Kidney glomerular epithelial cell (primary cell): ENCODE measurements around the gene NCOA5.

Experiments used
- DNase-seq: peaks from one replicate; lab custom pipeline; 2025; lab: John Stamatoyannopoulos, UW

NCOA5 gene

DNA sequence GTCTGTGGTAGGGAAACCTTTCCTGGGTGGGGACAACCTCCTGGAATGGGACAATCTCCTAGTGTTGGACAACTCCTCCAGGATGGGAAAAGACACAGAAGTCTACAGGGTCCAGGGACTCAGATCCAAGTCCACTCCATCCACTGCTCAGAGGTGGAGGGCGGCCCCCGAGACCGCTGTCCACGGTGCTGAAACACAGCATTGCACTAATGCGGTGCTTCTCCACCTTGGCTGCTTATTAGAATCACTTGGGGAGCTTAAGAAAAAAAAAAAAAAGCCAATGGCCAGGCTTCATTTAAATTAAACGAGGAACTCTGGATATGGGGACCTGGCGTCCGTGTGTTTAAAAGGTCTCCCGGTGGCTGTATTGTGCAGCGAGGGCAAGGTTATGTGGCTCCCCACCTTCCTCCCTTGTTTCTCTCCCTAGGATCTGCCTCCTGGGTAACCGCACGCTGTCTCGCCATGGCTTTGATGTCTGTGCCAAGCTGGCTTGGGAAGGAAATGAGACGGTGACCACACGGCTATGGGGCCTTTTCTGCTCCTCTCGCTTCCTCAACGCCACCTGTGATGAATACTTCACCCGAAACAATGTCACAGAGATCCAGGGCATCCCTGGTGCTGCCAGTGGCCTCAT lies 48.7 kb downstream of the NCOA5 start:
- no peak for DNase-seq

DNA sequence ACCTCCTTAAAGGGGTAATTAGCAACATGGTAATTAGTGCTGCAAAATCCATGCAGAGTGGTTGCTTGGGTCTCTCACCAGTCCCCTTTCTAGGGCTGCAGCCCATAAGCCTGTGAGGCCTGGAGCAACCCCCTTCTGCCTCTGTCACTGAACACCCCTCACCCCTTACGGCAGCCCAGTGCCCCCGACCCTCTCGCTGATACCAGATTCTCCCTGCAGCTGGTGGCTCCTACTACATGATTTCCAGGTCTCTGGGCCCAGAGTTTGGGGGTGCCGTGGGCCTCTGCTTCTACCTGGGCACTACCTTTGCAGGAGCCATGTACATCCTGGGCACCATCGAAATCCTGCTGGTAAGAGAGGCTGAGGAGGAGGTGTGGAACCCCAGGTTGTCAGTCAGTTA lies 52.7 kb downstream of the NCOA5 start:
- DNase-seq, result no peak

DNA sequence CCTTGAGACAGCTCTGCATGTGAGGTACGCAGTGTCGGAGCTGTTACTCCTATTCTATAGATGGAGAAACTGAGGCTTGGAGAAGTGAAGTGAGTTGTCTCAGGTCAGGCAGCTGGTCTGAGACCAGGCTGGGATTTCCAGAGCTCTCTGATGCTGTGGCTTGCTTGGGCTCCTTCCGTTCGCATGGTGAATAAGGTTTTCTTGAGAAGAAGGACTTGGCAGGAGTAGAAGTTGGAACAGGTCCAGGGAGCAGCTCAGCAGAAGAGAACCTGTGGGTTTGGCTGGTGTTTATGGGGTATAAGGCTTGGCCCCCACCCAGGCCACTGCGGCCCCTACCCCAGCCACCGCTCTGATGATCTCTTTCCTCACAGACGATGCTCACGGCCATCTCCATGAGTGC lies 53.4 kb downstream of the NCOA5 start:
- no peak for DNase-seq

DNA sequence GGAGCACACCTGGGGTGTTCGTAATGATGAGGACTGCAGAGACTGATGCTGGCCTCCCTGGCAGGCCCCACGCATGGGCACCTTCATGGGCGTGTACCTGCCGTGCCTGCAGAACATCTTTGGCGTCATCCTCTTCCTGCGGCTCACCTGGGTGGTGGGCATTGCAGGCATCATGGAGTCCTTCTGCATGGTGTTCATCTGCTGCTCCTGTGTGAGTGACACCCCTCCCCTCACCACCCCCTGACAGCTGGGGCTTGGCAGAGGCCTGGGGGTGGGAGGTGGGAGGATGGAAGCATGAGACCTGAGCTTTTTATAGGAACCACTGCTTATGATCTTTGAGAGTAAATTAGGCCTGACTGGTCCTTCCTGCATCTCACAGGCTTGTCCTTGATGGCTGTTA lies 54.0 kb downstream of the NCOA5 start:
- no peak for DNase-seq

DNA sequence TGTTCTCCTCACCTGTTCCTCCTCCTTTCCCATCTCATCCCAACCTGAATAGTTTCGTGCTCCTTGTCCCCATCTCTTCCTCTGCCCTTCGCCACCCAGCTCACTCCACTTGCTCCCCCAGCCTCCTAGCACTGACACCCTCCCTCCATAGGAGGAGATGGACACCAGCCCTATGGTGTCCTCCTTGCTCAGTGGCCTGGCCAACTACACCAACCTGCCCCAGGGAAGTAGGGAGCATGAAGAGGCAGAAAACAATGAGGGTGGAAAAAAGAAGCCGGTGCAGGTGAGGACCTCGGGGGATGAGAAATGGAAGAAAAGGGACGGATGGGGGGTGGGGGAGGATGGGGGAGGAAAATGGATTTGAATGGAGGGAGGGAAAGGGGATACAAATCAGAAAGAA lies 54.5 kb downstream of the NCOA5 start:
- no peak for DNase-seq

DNA sequence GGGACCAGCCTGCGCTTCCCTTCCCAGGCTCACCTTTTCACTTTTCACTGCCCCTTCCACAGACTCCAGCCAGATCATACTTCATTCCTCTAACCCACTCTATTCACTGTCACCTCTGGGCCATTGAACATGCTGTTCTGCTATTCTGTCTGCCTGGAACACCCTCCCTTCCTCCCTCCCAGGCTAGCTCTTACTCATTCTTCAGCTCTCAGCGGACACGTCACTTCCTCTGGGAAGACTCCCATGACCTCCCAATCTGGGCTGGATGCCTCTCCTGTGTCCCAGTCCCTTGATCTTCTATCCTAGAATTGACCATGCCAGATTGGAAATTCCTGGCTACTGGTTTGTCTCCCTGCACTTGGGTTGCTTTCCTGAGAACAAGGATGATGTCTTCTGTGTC lies 55.7 kb downstream of the NCOA5 start:
- no peak for DNase-seq

DNA sequence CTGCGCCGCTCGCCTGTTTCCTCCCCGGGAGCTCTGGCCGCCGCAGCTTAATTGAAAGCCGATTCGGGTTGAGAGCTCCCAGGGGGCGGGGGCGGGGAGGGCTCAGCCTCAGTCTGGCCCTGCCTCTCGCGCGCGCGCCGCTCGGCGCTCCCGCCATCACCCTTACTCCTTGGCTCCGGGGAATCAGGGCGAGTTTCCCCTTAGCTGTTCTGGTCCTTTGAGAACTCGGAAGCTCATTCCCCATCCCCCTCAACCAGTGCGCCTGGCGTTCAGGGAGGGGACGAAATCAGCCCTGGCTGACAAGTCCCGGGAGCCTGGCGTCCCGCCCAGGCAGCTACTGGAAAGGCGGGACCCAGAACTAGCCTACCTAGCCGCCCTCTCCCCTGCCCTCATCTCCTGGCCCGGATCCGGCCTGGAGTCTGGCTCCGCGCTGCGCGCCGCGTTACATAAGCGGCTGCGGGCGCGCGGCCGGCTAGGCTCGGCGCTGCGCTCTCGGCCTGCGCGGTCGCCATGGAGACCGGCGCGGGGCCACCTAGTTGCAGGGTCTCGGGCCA lies 58.0 kb downstream of the NCOA5 start:
- no peak for DNase-seq

DNA sequence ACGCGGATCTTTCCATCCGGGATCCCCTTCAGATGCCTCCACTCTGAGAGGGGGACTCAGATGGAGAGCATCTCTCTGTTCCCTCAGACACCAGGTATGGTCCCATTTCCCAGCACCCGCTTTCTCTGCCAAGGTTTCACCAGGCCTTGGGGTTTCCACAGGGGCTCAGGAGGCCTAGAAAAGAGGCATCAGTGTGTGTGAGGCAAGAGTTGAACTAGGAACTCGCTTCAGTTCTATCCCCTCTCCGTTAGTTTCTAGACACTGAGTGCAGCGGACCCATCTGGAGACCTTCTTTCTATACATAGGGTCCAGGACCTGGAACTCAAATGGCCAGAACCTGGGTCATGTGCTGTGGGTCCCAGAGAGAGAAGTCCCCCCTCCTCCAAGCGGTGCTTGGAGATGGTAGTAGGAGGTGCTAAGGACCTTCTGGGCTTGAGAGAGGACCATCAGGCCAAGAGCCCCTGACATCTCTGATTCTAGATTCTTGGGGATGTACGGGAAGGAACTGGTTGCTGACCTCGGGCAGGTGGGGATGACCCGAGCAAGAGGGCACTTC lies 58.7 kb downstream of the NCOA5 start:
- DNase-seq, result no peak

DNA sequence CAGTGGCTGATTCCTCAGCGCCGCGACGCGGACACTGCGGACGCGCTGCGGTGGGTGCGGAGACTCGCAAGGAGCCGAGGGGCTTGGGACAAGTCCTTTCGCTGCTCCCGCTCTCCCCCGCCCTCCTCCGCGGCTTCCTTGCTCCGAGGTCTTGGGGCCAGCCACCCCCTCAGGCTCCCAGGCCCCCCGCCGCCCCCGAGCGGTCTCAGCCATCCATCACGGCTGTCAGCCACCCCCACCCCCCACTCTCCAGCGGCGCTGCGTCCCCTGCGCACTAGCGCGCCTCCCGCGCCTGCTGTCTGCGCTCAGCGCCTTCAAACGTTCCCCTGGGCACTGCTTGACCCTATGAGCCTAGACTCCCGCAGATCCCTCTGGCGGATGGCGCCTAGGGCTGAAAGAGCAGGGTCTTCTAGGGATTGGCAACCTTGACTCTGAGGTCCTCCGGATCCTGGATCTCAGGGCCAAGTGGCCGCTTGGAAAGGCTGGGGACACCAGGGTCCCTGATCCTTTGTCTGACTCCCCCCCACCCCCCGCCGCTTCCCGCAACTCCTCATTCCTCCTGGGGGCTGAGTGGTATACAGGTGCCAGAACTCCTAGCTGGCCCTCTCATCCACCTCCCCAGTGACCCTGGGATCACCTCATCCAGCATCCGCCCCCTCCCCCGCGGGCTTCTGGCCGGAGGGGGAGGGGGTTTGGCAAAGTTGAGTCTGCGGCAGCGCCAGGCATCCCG lies 59.3 kb downstream of the NCOA5 start:
- DNase-seq, result no peak

DNA sequence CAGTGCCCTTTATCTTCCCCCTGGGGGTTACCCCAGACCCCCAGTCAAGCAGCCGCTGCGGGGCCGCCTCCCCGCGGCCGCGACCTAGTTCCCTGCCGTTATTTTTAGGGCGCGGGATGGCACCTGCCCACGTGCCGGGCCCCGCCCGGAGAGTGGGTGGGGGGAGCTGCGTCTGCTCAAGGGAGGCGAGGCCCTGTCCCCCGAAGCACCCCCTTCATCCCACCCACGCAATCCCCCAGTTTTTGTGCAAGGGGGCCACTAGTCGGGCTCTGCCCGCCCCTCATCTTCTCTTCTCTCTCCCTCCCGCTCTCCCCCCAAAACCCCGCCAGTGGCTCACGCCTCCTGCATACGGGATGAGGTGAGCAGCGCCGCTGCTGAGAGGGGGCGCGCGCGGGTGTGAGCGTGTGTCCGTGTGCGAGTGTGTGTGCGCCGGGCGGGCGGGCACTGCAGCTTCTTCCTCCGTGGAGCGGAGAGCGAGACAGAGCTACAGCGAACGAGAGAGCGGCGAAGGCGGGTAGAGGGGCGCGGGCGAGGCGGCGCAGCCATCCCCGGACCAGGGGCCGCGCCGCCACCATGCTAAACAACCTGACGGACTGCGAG lies 60.9 kb downstream of the NCOA5 start, which contains the start of gene SLC12A5:
Gene SLC12A5, plus strand, starts transcription at position 444 of the 600 bp plus-strand sequence. Its CDS starts 130 bp downstream, at position 574.
- no peak for DNase-seq

DNA sequence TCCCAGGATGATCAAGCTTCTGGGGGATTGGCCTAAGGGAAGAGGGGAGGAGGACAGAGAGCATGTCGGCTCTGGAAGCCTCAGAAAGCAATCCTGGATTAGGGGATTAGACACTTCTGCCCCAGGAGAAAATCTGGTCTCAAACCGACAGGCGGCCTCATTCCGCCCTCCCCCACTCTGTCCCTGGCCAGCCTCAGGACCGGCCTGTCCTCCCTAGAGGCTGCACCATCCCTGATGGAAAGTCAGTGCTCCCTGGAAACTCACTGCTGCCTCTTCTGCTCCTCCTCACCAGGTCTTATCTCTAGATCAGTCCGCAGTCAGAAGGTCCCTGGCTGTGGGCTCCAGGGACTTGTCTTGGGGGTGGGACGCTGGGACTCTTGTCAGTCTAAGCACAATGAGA lies 61.7 kb downstream of the NCOA5 start:
- DNase-seq, result no peak

DNA sequence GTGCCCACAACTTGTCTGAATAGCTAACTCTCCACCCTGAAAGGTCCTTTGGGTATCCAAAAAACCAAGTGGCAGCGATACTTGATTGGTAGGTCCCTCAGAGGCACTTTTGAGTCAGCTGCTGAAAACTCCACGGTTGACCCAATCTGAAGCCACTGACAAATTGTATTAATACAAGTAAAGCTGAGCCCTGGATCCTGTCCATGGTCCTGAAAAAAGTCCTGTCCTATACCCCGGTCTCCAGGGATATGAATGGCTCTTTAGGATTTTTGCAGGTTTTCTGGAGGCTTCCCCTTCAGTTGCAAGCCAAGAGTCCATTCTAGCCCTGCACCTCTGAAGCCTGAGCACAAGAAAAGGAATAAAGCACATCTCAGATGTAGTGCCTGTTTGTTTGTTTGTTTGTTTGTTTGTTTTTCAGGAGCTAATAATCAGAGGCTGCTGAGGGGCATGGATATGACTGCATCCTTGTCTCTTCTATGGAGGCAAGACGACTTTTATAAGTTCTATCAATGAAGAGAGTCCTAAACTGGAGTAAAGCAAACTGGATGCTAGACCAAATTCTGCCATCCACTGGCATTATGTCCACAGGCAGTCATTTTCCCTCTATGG lies 62.4 kb downstream of the NCOA5 start:
- DNase-seq, result peak; percentile 55

DNA sequence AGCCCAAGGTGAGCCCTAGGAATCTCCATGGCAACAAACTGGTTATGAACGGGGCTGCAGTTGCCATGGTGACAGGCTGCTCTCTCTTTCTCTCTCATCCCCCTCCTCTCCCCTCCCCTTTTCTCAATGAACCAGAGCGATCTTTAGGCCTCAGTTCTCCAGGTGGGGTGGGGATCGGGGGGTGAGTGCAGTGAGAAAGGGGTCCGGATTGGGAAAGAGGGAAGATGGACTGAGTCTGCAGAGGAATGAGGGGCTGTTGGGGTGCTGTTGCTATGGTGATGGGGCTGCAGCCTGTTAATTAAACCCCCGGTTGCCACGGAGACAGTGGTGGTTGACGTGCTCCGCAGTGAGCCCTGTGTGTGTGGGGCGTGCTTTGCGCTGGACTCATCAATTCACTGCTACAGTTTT lies 64.4 kb downstream of the NCOA5 start:
- DNase-seq, result no peak

DNA sequence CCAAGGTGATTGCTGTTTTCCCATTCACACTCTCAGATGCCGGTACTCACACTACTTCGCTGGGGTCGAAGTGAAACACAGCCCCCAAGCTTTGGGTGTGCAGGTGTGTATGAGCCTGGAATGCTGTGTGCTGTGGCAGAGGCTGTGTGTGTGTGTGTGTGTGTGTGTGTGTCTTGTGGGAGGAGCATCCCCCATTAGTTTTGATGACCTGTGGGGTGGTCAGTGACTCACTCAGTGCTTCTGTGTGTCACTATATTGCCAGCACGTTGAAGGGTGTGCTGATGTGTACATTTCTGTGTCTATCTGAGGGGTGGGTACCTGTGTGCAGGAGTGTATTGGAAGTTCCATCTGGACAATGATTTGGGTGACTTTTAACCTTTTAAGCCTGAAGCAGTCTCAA lies 65.8 kb downstream of the NCOA5 start:
- DNase-seq, result no peak

DNA sequence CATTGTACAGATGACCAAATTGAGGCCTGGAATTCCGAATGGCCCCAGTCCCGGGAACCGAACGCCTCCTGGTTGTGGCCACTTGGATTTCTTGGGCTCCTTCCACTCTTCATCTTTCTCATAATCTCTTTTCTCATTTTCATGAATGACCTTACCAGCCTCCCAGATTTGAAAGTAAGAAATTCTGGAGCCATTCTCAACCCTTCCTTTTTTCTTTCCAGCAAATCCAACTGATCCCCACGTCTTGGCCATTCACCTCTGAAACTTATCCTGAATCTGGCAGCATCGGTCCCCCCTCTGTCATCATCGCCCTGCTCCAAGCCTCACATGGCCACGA lies 66.6 kb downstream of the NCOA5 start:
- DNase-seq, result no peak

DNA sequence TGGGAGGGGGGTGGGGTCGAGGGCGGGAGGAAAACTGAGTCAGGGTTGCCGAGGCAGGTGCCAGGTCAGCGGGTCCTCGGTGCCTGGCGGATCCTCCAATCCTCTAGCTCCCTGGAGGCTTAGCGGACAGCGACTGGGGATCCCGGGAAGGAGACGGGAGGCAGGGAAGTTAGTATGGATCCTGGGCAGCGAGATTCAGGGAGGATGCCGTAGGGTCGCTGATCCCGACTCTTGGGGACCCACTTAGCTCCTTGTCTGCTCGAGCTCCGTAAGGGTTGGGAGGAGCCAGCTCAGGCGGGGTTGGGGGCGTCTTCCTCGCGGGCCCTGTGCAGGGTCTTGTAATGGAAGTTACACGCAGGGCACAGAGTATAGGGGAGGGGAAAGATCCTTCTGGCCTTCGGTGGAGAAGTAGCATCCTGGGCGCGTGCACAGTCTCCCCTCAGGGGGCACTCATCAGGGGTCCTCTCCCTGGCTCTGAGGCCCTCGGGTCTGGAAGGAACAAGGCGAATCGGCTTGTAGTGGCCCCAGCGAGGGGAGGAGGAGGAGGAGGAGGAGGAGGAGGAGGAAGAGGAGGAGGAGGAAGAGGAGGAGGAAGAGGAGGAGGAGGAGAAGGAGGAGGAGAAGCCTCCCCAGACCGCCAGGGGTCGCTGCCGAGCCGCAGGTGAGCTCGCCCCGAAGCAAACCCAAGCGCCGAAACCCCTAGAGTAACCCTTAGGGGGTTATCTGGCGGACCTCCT lies 67.2 kb downstream of the NCOA5 start:
- peak; percentile 15 for DNase-seq

DNA sequence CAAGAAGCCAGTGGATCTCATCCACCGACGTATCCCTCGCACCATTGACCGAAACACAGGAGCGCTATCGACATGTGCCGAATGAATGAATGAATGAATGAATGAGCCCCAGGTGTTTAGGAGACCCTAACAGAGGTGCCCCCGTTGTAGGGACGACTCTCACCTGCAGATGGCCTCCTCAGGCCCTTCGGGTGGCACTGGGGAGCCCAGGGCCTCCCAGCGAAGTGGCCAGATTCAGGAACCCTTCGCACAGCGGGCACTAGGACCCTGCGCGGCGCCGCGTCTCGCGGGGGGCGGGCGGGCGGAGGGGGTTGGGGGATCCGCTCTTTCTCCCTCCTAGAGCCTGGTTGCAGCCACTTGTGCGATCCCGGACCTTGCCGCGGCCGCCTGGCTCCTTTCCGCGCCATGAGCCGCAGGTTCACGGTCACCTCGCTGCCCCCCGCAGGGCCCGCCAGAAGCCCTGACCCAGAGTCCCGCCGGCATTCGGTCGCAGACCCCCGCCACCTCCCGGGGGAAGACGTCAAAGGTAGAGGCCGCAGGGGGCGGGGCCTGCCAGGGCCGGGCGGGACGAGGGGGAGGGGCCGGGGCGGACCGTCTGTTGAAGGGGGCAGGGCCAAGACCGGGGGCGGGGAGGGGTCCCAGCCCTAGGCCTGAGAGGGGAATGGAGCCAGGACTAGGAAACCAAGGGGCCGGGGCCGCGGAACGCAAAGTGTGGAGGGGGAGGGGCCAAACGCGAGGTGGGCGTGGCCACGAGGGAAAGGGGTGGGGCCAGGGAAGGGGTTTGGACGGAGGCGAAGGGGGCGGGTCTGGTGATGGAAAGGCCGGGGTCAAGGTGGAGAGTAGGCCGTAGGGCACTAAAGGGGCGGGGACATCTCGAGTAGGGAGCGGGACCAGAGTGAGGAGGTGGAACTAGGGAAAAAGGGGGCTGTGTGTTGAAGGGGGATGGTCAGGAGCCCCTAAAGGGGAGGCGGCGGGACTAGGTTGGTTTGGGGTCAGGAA lies 68.1 kb downstream of the NCOA5 start:
- DNase-seq, result no peak

DNA sequence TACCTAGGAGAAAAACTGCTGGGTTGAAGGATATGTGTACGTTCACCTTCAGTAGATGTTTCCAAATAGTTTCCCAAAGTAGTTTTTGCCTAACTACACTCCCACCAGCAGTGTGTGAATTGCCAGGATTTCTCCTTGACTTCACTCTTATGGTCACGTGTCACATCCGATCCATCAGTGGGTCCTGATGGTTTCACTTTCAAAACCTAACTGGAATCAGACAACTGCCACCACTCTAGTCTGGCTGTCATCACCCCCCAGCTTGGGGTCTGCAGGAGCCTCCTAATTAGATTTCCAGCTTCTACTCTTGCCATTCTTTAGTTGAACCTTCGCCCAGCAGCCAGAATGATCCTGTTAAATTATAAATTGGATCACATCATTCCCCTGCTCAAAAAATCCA lies 69.2 kb downstream of the NCOA5 start:
- no peak for DNase-seq

DNA sequence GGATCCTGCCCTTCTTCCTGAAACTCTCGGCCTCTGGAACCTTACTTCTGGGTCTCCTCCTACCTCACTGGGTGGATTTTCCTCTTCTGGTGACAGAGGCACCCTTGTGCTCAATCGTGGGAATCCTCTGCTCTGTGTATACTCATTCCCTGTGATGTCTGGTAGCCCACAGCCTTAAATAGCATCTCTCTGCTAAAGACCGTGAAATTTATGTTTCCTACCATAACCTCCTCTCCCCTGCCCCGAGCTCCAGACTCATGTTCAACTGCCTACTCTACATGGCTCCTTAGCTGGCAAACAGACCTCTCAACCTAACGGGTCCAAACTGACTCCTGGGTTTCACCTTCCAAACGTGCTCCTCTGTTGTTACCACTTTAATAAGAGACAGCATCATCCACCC lies 71.2 kb downstream of the NCOA5 start:
- DNase-seq, result no peak

DNA sequence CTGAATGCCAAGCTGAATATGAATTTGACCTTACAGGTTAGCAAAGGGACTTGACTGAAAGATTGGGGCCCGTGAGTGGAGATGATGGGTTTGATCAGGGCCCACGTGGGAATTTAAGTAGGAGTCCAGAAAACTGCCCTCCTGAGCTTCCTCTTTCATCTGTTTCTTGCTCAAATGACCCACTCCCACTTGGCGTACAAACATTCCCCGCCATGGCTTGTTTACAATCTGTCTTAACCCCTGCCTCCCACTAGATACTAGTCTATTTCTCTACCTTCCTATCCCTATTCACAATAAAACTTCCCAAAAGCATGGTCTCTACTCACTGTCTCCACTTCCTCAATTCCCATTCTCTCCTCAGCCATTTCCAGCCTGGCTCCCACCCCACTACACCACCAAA lies 71.7 kb downstream of the NCOA5 start:
- DNase-seq, result no peak

DNA sequence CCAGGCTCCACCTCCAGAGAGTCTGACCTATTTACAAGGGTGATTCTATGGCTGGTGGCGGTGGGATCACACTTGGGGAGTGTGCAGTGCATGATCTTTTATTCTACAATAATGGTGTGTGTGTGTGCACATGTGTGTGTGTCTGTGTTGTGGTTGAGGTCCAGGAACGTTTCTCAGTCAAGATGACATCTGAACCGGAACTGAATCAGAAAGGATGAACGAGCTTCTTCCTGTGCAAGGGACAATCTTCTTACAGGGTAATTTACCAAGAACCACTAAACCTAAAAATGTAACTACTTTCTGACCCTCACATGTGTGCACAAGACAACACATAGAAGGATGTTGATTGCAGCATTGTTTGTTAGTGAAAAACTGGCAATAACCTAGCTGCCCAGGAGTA lies 72.5 kb downstream of the NCOA5 start:
- DNase-seq, result no peak
